DMS79 treated with DMSO at 0.1 percent for 48 hours (cell line): ENCODE results near the gene COX20.
"Not testable (repeated sequence)": the region's sequence is repeated elsewhere in the genome, so short reads cannot be mapped to it uniquely, and the experiment has no call there.

Source experiments
- DNase-seq: peaks from one replicate; lab custom pipeline; 2025; lab: John Stamatoyannopoulos, UW

COX20 gene

GRCh38 chr1:244835276-244836134, at the start of gene COX20:
Gene COX20, plus strand, starts transcription at chr1:244835658. Its CDS starts 57 bp downstream, at chr1:244835715.
- DNase-seq, result peak; percentile 91

- no peak for DNase-seq
Observed at GRCh38 chr1:244788493-244789275, 46.8 kb upstream of the COX20 start.

GRCh38 chr1:244789276-244789580, 46.2 kb upstream of the COX20 start:
- no peak for DNase-seq

- no peak for DNase-seq
Observed at GRCh38 chr1:244789731-244790130, 45.7 kb upstream of the COX20 start.

GRCh38 chr1:244791061-244791460, 44.4 kb upstream of the COX20 start:
- DNase-seq, result no peak

- DNase-seq, result no peak
Observed at GRCh38 chr1:244792188-244792850, 43.1 kb upstream of the COX20 start.

- DNase-seq, result no peak
Observed at GRCh38 chr1:244794071-244794470, 41.4 kb upstream of the COX20 start.

GRCh38 chr1:244794516-244794915, 40.9 kb upstream of the COX20 start:
- DNase-seq, result not testable (repeated sequence)

GRCh38 chr1:244796719-244797406, 38.6 kb upstream of the COX20 start:
- DNase-seq, result peak; percentile 52

GRCh38 chr1:244800821-244801220, 34.6 kb upstream of the COX20 start:
- DNase-seq, result no peak

GRCh38 chr1:244801246-244801645, 34.2 kb upstream of the COX20 start:
- no peak for DNase-seq

GRCh38 chr1:244802041-244802440, 33.4 kb upstream of the COX20 start:
- DNase-seq, result no peak

GRCh38 chr1:244802556-244803239, 32.8 kb upstream of the COX20 start:
- DNase-seq, result no peak

GRCh38 chr1:244804841-244805240, 30.6 kb upstream of the COX20 start:
- DNase-seq, result no peak

GRCh38 chr1:244807138-244807537, 28.3 kb upstream of the COX20 start:
- no peak for DNase-seq

- DNase-seq, result no peak
Observed at GRCh38 chr1:244810221-244810620, 25.2 kb upstream of the COX20 start.

GRCh38 chr1:244813327-244813726, 22.1 kb upstream of the COX20 start:
- no peak for DNase-seq

- no peak for DNase-seq
Observed at GRCh38 chr1:244815600-244816099, 19.8 kb upstream of the COX20 start.

GRCh38 chr1:244817415-244817894, 18.0 kb upstream of the COX20 start:
- DNase-seq, result no peak

GRCh38 chr1:244820131-244820530, 15.3 kb upstream of the COX20 start:
- DNase-seq, result no peak

- DNase-seq, result no peak
Observed at GRCh38 chr1:244821134-244821533, 14.3 kb upstream of the COX20 start.
